GM19025 (cell line): ENCODE data around the gene FOSB.

ENCODE experiments used
- ATAC-seq: cut with Tn5 transposase; IDR thresholded peaks from one replicate; pipeline ENCODE4 v1.9.1; 2021; ENCODE audit warnings: mild to moderate bottlenecking, low read depth, moderate library complexity; ENCODE audit not compliant: unreplicated experiment

The FOSB gene

DNA sequence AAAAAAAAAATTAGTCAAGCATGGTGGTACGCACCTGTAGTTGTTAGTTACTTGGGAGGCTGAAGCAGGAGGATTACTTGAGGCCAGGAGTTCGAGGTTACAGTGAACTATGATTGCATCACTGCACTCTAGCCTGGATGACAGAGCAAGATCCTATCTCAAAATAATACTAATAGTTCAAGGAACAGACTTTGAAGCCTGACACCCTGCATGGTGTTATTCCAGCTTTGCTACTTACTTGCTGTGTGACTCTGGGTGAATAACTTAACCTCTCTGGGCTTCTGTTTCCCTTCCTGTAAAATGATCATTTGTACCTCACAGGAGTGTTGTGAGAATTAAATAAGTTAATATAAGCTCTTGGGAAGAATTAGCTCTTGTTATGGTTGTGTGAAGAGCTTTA lies 3.5 kb upstream of the FOSB start:
- ATAC-seq: no peak

DNA sequence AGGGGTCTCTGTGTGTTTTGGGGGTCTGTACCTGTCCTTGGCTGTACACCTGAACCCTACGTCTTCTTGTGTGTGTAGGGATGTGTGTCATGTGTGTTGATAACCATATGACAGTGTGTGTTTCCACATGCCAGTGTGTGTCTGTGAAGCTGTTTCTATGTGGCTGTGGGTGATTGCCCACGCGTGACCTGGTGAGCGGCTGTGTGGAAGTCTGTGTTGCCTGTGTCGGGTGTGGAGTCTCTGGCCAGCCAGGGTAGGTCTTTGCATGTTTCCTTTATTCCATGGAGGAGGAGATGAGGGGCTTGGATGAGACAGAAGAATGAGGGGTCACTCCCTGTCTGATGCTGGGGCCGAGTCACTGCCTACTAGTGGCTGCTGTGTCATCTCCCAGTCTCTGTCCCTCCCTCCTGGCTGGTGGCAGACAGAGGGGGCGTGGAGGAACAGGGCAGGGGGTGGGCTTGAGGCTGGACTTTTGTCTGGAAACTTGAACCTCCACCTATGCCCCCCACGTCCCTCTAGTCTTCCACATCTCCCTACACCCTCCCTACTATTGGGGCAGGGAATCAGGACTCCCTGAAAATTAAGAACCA lies 2.8 kb upstream of the FOSB start:
- ATAC-seq: no peak

DNA sequence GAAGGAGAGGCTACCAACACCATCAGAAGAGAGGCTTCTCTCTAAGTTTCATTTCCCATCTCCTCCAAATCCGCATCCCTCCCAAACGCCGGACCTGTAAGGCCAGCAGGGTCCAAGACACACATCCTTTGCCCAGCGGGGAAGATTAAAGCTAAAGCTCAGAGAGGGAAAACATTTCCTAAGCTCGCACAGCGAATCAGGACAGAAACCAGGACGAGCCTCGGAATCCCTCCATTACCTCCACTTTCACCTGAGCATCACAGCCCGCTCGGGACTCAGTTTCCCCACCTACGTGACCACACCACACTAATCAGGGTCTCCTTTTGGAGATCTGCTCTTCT lies 711 bp upstream of the FOSB start:
- ATAC-seq: no peak

DNA sequence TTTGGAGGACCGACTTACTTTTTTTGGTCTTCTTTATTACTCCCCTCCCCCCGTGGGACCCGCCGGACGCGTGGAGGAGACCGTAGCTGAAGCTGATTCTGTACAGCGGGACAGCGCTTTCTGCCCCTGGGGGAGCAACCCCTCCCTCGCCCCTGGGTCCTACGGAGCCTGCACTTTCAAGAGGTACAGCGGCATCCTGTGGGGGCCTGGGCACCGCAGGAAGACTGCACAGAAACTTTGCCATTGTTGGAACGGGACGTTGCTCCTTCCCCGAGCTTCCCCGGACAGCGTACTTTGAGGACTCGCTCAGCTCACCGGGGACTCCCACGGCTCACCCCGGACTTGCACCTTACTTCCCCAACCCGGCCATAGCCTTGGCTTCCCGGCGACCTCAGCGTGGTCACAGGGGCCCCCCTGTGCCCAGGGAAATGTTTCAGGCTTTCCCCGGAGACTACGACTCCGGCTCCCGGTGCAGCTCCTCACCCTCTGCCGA lies 409 bp downstream of the FOSB start:
- no peak for ATAC-seq

DNA sequence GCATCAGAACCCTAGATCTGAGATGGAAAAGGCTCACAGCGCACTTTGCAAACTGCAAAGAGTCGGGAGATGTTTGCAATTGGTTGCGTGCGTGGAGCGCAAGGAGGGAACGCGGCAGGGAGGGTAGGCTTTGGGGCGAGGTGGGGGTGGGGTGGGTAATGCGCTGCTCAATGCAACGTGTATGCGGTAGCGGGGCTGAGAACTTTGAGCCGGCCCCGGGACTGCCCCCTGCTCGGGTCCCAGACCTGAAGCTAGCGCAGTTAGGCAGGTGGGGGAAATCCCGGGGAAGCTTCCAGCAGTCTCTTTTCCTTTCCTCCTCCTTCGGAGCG lies 971 bp downstream of the FOSB start:
- ATAC-seq: peak; percentile 17

DNA sequence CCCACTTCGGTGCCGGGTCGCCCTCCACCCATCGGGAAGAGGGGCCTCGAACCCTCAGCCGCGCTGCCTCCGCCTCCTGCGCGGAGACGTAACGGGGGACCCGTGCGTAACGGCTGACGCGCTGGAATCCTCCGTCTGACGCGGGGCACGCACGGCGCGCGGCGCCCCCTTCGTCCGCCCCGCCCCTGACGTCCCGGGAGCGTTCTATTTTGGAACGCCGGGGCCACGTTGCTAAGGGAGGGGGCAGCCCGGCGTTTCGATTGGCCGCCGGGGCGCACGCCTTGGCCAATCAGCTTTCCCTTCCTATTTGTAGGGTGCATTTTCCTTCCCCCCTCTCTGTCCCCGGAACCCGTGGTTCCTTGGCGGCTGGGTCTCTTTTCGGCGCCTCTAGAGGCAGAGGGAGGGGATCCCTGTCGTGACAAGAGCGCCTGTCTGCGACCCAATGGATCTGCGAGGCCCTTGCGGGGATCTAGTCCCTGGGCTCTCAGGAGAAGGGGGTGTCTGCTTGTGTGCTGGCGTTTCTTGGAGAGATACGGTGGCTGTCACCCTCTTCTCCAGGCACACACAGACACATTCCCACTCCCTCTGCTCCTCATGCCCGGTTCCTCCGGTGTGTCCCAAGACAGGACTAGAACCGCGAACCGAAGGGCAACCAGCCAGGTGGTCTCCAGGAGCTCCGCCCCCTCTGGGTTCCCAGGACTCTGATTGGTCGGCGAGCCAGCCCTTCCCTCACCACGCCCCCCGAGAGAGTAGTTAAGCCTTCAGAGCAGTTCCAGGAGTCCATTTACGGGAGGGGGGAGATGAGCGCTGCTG lies 1.5 kb downstream of the FOSB start:
- ATAC-seq: peak; percentile 65

DNA sequence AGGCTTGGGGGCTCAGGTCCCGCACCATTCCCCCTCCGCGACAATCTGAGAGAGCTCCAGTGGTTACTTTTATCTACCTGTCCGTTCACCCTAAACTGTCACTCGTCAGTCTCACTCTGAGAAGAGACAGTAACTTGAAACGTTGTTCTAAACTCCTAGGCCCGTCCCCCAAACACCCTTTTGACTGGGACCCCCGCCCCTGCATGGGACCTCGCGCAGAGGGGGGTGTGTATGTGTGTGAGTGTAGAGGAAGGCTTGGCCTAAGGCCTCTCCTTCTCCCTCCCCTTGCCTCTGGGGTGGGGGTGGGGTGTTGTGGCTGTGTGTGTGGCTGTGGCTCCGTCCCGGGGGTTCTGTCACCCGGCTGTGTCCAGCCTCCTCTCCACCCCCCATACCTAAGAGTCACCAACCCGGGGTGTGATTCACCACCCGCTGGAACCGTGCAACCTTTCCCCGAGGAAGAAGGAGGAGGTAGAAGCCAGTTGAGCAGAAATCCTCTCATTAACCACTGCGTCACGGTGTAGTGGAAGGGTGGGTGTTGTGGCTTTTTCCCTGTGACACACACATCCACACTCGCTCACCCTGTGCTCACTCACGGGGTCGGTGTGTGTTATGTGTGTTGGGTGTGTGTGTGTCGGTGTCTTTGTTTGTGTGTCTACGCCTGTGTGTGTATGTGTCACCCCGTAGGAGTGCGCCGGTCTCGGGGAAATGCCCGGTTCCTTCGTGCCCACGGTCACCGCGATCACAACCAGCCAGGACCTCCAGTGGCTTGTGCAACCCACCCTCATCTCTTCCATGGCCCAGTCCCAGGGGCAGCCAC lies 2.4 kb downstream of the FOSB start:
- no peak for ATAC-seq

DNA sequence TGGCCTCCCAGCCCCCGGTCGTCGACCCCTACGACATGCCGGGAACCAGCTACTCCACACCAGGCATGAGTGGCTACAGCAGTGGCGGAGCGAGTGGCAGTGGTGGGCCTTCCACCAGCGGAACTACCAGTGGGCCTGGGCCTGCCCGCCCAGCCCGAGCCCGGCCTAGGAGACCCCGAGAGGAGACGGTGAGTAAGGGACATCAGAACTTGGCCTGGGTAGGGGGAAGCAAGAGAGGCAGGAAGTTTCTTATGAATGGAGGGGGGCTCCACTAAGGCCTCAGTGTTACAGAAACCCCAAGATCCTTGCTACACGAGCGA lies 2.9 kb downstream of the FOSB start:
- no peak for ATAC-seq

DNA sequence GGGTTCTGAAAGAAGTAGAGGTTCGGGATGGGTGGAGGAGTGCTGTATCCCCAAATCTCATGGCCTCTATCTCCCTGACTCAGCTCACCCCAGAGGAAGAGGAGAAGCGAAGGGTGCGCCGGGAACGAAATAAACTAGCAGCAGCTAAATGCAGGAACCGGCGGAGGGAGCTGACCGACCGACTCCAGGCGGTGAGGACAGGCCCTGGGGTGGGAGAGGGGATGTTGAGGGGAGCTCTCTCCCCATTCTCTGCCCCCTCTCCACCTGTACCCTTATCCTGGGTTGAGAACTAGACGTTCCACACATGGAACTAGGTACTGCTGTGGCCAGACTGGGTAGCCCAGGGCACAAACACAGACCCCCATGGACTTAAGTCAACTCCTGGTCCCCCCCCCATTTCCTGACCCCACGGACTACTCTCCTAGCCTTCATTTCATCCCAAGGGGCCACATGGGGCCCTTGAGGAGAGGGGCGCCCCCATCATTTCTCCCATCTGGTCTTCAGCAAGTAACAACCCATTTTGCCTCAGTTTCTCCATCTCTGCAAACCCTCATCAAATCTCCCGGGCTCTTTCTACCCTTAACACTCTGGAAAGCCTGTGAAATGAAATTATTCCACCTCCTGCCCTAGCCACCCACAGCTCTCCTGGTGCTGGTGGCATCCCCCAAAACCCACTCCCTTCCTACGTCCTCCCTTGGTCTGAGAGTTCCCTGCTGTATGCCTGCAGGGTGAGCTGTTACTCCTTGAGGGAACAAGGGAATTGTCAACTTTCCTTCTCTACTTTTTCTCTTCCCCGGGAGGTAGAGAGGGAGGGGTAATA lies 3.5 kb downstream of the FOSB start:
- ATAC-seq: no peak

DNA sequence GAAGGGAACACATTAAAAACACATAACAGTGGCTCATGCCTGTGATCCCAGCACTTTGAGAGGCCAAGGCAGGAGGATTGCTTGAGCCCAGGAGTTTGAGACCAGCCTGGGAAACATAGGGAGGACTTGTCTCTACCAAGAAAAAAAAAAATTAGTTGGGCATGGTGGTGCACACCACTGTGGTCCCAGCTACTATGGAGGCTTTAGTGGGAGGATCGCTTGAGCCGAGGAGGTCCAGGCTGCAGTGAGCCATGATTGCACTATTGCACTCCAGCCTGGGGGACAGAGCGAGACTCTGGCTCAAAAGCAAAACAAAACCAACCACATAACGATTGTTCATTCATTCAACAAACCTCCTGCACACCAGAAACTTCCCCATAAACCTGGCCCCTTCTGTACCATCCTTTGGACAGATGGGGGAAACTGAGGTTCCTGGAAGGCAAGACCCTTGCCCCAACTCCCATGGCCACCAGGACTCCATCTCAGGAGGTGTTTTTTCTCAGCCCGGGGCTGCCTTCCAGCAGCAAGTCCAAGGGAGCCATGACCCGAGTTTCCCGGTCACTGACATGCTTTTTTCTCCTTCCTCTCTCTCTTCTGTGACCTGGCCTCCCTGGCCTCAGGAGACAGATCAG lies 4.3 kb downstream of the FOSB start:
- ATAC-seq: no peak

DNA sequence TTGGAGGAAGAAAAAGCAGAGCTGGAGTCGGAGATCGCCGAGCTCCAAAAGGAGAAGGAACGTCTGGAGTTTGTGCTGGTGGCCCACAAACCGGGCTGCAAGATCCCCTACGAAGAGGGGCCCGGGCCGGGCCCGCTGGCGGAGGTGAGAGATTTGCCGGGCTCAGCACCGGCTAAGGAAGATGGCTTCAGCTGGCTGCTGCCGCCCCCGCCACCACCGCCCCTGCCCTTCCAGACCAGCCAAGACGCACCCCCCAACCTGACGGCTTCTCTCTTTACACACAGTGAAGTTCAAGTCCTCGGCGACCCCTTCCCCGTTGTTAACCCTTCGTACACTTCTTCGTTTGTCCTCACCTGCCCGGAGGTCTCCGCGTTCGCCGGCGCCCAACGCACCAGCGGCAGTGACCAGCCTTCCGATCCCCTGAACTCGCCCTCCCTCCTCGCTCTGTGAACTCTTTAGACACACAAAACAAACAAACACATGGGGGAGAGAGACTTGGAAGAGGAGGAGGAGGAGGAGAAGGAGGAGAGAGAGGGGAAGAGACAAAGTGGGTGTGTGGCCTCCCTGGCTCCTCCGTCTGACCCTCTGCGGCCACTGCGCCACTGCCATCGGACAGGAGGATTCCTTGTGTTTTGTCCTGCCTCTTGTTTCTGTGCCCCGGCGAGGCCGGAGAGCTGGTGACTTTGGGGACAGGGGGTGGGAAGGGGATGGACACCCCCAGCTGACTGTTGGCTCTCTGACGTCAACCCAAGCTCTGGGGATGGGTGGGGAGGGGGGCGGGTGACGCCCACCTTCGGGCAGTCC lies 5.0 kb downstream of the FOSB start:
- no peak for ATAC-seq

DNA sequence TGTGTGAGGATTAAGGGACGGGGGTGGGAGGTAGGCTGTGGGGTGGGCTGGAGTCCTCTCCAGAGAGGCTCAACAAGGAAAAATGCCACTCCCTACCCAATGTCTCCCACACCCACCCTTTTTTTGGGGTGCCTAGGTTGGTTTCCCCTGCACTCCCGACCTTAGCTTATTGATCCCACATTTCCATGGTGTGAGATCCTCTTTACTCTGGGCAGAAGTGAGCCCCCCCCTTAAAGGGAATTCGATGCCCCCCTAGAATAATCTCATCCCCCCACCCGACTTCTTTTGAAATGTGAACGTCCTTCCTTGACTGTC lies 5.5 kb downstream of the FOSB start:
- no peak for ATAC-seq

DNA sequence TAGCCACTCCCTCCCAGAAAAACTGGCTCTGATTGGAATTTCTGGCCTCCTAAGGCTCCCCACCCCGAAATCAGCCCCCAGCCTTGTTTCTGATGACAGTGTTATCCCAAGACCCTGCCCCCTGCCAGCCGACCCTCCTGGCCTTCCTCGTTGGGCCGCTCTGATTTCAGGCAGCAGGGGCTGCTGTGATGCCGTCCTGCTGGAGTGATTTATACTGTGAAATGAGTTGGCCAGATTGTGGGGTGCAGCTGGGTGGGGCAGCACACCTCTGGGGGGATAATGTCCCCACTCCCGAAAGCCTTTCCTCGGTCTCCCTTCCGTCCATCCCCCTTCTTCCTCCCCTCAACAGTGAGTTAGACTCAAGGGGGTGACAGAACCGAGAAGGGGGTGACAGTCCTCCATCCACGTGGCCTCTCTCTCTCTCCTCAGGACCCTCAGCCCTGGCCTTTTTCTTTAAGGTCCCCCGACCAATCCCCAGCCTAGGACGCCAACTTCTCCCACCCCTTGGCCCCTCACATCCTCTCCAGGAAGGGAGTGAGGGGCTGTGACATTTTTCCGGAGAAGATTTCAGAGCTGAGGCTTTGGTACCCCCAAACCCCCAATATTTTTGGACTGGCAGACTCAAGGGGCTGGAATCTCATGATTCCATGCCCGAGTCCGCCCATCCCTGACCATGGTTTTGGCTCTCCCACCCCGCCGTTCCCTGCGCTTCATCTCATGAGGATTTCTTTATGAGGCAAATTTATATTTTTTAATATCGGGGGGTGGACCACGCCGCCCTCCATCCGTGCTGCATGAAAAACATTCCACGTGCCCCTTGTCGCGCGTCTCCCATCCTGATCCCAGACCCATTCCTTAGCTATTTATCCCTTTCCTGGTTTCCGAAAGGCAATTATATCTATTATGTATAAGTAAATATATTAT lies 6.1 kb downstream of the FOSB start:
- no peak for ATAC-seq

DNA sequence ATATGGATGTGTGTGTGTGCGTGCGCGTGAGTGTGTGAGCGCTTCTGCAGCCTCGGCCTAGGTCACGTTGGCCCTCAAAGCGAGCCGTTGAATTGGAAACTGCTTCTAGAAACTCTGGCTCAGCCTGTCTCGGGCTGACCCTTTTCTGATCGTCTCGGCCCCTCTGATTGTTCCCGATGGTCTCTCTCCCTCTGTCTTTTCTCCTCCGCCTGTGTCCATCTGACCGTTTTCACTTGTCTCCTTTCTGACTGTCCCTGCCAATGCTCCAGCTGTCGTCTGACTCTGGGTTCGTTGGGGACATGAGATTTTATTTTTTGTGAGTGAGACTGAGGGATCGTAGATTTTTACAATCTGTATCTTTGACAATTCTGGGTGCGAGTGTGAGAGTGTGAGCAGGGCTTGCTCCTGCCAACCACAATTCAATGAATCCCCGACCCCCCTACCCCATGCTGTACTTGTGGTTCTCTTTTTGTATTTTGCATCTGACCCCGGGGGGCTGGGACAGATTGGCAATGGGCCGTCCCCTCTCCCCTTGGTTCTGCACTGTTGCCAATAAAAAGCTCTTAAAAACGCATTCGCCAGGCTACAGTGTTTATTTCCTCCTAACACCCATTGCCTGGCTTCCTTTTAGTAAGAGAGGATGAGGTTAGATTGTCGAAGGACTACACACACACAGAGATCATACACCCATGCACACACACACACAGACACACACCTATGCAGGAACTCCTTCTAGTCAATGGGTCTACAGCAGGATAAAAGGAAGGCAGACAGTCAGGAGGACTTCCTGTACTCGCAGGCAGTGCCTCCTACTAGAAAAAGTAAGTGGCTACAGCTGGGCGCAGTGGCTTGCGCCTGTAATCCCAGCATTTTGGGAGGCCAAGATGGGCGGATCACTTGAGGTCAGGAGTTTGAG lies 7.1 kb downstream of the FOSB start:
- ATAC-seq: no peak

DNA sequence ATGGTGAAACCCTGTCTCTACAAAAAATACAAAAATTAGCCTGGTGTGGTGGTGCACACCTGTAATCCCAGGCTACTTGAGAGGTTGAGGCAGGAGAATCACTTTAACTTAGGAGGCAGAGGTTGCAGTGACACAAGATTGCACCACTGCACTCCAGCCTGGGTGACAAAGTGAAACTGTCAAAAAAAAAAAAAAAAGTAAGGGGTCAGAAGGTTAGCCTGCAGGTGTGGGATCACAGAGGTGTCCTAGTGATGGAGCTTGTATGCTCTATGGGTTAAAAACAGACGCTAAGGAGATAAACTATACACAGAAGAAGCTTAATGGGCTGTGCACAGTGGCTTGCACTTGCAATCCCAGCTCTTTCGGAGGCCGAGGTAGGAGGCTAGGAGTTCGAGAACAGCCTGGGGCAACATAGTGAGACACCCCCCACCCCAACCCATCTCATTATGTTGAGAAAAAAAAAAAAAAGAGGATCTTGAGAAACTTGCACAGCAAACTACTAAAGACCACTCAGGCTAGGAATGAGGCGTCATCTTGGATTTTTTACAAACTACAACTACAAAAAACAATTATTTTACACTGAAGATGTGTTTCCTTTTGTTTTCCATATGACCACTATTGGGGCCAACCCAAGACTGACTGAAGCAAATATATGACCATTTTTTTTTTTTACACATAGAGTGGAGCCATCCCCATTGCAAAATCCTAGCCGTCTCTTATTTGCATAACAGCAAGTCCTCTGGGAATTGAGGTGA lies 7.9 kb downstream of the FOSB start:
- no peak for ATAC-seq

DNA sequence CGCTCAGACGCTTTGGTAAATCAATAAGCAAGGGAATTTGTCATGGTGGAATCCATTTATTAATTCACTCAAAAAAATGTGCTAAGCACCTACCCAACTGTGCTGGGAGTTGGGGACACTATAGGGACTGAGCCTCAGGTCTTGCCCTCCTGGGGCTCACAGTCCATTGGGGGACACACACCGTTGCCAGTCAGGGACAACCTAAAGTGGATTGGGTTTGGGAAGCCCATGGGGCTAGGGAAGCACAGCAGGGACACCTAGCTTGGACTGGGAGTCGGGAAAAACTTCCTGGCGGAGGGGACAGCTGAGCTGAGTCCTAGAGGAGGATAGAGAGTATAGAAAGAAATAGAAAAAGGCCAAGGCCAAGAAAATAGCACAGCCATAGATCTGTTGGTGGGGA lies 8.5 kb downstream of the FOSB start:
- no peak for ATAC-seq

DNA sequence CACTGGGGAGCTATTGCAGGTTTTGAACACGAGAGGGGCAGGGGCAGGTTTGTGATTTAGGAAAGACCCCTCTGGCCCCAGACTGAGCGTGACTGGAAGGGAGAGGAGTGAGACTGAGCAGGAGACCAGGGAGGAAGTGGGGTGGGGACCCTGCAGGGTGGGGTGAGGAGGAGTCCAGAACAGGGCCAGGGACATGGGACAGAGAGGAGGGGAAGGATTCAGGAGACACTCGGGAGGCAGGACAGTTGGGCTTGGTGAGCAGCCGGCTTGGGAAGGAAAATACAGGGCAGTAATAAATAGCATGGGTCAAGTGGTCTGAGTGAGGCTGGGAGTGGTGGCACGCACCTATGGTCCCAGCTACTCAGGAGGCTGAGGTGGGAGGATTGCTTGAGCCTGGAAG lies 9.4 kb downstream of the FOSB start:
- no peak for ATAC-seq
